HEK293 (cell line): ENCODE measurements around the gene FGD1.

Experiments
- CTCF ChIP-seq: fragments of 450-650 bp; formaldehyde crosslinking; IDR thresholded peaks from 2 replicates; pipeline ENCODE4 v1.5.1; 2016; ENCODE audit warnings: missing biosample characterization, missing genetic modification characterization
- SETDB1 ChIP-seq: IDR thresholded peaks from one replicate; pipeline ENCODE4 v1.6.1; 2017; ENCODE audit warnings: mild to moderate bottlenecking, low read length, moderate library complexity, mixed read lengths; ENCODE audit not compliant: insufficient read length
- ZNF324 ChIP-seq: fragments of 450-650 bp; formaldehyde crosslinking; IDR thresholded peaks from 2 replicates; pipeline ENCODE4 v1.5.1; 2016; ENCODE audit warnings: missing biosample characterization, missing genetic modification characterization
- ZNF341 ChIP-seq: fragments of 450-650 bp; formaldehyde crosslinking; IDR thresholded peaks from 2 replicates; pipeline ENCODE4; 2016; ENCODE audit warnings: low read depth, missing biosample characterization, missing genetic modification characterization
- ZNF571 ChIP-seq: fragments of 450-650 bp; formaldehyde crosslinking; IDR thresholded peaks from 2 replicates; pipeline ENCODE4 v1.5.0; 2017; ENCODE audit warnings: missing biosample characterization, missing genetic modification characterization
- ZNF596 ChIP-seq: fragments of 450-650 bp; IDR thresholded peaks from 2 replicates; pipeline ENCODE4 v1.5.0; 2018; ENCODE audit warnings: missing biosample characterization, mild to moderate bottlenecking, missing genetic modification characterization, moderate library complexity
- ZNF621 ChIP-seq: fragments of 450-650 bp; formaldehyde crosslinking; IDR thresholded peaks from 2 replicates; pipeline ENCODE4 v1.5.1; 2017; ENCODE audit warnings: missing biosample characterization, missing genetic modification characterization

GRCh38 chrX:54416965-54417364, 79.1 kb downstream of the FGD1 start:
- TF ChIP-seq SETDB1 (no peak), CTCF (tag by site-specific recombination) (no peak), ZNF571 (tag by site-specific recombination) (no peak), ZNF621 (tag by site-specific recombination) (no peak), ZNF341 (tag by site-specific recombination) (no peak), ZNF596 (no peak), ZNF324 (tag by site-specific recombination) (no peak)
